Smooth muscle cell (in vitro differentiated cells): ENCODE results near the gene ZNF473. TPM values are rescaled to one million over a fixed set of nuclear protein-coding genes. Genes with fewer than 3 reads are reported as not detected.

ENCODE experiments used
- DNase-seq: peaks from one replicate; lab custom pipeline; 2025; ENCODE audit not compliant: unreplicated experiment; lab: John Stamatoyannopoulos, UW
- H2AFZ ChIP-seq: fragments of 200-600 bp; sonication (generic); 2 replicates; pipeline ENCODE4 v1.6.0; 2016; ENCODE audit warnings: antibody characterized with exemption, low read depth, mild to moderate bottlenecking
- H3F3A ChIP-seq: fragments of 200-600 bp; sonication (generic); 2 replicates; pipeline ENCODE4 v1.6.0; 2017; ENCODE audit warnings: antibody characterized with exemption, low read depth
- H3K27ac ChIP-seq: fragments of 200-600 bp; sonication (generic); 2 replicates; pipeline ENCODE4 v1.5.1; 2016; ENCODE audit warnings: low read depth, mild to moderate bottlenecking
- H3K27me3 ChIP-seq: fragments of 200-600 bp; sonication (generic); 2 replicates; pipeline ENCODE4 v1.6.1; 2016; ENCODE audit warnings: low read depth, mild to moderate bottlenecking
- H3K36me3 ChIP-seq: fragments of 200-600 bp; sonication (generic); 2 replicates; pipeline ENCODE4 v1.5.1; 2016; ENCODE audit warnings: low read depth
- H3K4me1 ChIP-seq: fragments of 200-600 bp; sonication (generic); 2 replicates; pipeline ENCODE4 v1.5.1; 2016; ENCODE audit warnings: low read depth
- H3K4me2 ChIP-seq: fragments of 200-600 bp; sonication (generic); 2 replicates; pipeline ENCODE4 v1.6.0; 2016; ENCODE audit warnings: mild to moderate bottlenecking
- H3K4me3 ChIP-seq: fragments of 200-600 bp; sonication (generic); 2 replicates; pipeline ENCODE4 v1.5.1; 2016; ENCODE audit warnings: mild to moderate bottlenecking
- H3K79me2 ChIP-seq: fragments of 200-600 bp; sonication (generic); 2 replicates; pipeline ENCODE4 v1.6.0; 2016; ENCODE audit warnings: low read depth, mild to moderate bottlenecking
- H3K9ac ChIP-seq: fragments of 200-600 bp; sonication (generic); 2 replicates; pipeline ENCODE4 v1.6.0; 2016; ENCODE audit warnings: low read depth
- H3K9me3 ChIP-seq: fragments of 200-600 bp; sonication (generic); replicated peaks from 2 replicates; pipeline ENCODE4 v1.5.1; 2016; ENCODE audit warnings: low read depth
- H4K20me1 ChIP-seq: fragments of 200-600 bp; sonication (generic); 2 replicates; pipeline ENCODE4 v1.6.0; 2016; ENCODE audit warnings: low read depth
- WGBS: methylation state at CpG from one replicate; pipeline ENCODE4 v1.1.7; 2016; ENCODE audit warnings: low lambda C conversion rate; 5-methylcytosine and 5-hydroxymethylcytosine counted together
- polyA plus RNA-seq: library from polyadenylated mRNA; unstranded; fragments of >200 nt; fragmentation: Nextera tagmentation; extraction: Ambion mirVana; gene quantifications from 2 replicates; pipeline ENCODE4 v1.2.1, GENCODE V29; 2016
- total RNA-seq: library from RNA; depleted of rRNA; stranded (reverse); fragments of >200 nt; gene quantifications from 2 replicates; pipeline ENCODE4 v1.2.3, GENCODE V29; 2014
- TF ChIP-seq, protein P1 (sequence below): fragments of 200-600 bp; sonication (generic); IDR thresholded peaks from 2 replicates; pipeline ENCODE4 v1.5.1; 2017; ENCODE audit warnings: borderline replicate concordance, mild to moderate bottlenecking, antibody characterized with exemption; ENCODE audit not compliant: insufficient read depth, poor library complexity, severe bottlenecking

ZNF473 gene
- total and polyA plus RNA-seq, 2 experiments from 2014 or later: 7.9 to 8.1 TPM

DNA sequence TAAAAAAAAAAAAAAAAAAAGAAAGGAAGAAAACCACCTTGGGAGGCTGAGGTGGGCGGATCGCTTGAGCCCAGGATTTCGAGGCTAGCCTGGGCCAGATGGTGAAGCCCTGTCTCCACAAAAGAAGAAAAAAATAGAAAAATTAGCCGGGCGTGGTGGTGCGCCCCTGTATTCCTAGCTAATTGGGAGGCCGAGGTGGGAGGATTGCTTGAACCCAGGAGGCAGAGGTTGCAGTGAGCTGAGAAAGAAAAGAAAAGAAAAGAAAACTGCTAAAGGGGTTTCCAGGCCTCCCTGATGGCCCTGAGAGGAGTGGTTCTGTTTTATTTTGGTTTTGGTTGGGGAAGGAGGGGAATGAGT is 723 bp downstream of the ZNF473 start:
- 93% methylated on average over 7 of the region's 7 CpGs for WGBS
- H3K4me3 ChIP-seq: peak overlapping the region; percentile 68
- H3F3A ChIP-seq: no peaks in the 10 kb centered on the region

GRCh38 chr19:50030225-50030624 is 4.4 kb downstream of the ZNF473 start:
- no peak overlapping the region for H3K4me2 ChIP-seq
- no peak overlapping the region for H2AFZ ChIP-seq
- H3F3A ChIP-seq: no peaks in the 10 kb centered on the region
- 86% methylated on average over 6 of the region's 6 CpGs for WGBS
- H3K4me1 ChIP-seq: peaks cover 5% of the 10 kb centered on the region
- no peak overlapping the region for H3K27ac ChIP-seq
- no peaks in the 10 kb centered on the region for H3K27me3 ChIP-seq
- no peak overlapping the region for H3K9ac ChIP-seq
- peaks cover 5% of the 10 kb centered on the region for H3K36me3 ChIP-seq
- H4K20me1 ChIP-seq: no peaks in the 10 kb centered on the region
- H3K79me2 ChIP-seq: peaks cover 47% of the 10 kb centered on the region
- DNase-seq: no peak
- TF ChIP-seq, protein P1, sequence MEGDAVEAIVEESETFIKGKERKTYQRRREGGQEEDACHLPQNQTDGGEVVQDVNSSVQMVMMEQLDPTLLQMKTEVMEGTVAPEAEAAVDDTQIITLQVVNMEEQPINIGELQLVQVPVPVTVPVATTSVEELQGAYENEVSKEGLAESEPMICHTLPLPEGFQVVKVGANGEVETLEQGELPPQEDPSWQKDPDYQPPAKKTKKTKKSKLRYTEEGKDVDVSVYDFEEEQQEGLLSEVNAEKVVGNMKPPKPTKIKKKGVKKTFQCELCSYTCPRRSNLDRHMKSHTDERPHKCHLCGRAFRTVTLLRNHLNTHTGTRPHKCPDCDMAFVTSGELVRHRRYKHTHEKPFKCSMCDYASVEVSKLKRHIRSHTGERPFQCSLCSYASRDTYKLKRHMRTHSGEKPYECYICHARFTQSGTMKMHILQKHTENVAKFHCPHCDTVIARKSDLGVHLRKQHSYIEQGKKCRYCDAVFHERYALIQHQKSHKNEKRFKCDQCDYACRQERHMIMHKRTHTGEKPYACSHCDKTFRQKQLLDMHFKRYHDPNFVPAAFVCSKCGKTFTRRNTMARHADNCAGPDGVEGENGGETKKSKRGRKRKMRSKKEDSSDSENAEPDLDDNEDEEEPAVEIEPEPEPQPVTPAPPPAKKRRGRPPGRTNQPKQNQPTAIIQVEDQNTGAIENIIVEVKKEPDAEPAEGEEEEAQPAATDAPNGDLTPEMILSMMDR: no peak
- no peak overlapping the region for H3K4me3 ChIP-seq
- no peaks in the 10 kb centered on the region for H3K9me3 ChIP-seq

More for the DNA sequence above, 723 bp downstream of the ZNF473 start:
- Histone ChIP-seq H3K27ac (no peak overlapping the region), H3K27me3 (no peaks in the 10 kb centered on the region), H3K9ac (peak overlapping the region; percentile 95), H3K4me2 (peak overlapping the region; percentile 90), H3K36me3 (no peaks in the 10 kb centered on the region), H3K4me1 (peaks cover 13% of the 10 kb centered on the region), H3K79me2 (peaks cover 70% of the 10 kb centered on the region), H2AFZ (no peak overlapping the region), H3K9me3 (no peaks in the 10 kb centered on the region), H4K20me1 (peaks cover 23% of the 10 kb centered on the region)
- DNase-seq: no peak
- TF ChIP-seq, protein P1: no peak

GRCh38 chr19:50030937-50031336 is 5.1 kb downstream of the ZNF473 start:
- no peak overlapping the region for H3K27ac ChIP-seq
- H3F3A ChIP-seq: no peaks in the 10 kb centered on the region
- no peak for DNase-seq
- peaks cover 46% of the 10 kb centered on the region for H3K79me2 ChIP-seq
- H3K36me3 ChIP-seq: peaks cover 5% of the 10 kb centered on the region
- H3K4me1 ChIP-seq: peaks cover 5% of the 10 kb centered on the region
- H3K4me3 ChIP-seq: no peak overlapping the region
- no peaks in the 10 kb centered on the region for H4K20me1 ChIP-seq
- TF ChIP-seq, protein P1: no peak
- no peak overlapping the region for H3K9ac ChIP-seq
- H3K4me2 ChIP-seq: no peak overlapping the region
- H3K27me3 ChIP-seq: no peaks in the 10 kb centered on the region
- no peaks in the 10 kb centered on the region for H3K9me3 ChIP-seq
- 97% methylated on average over 11 of the region's 11 CpGs for WGBS
- no peak overlapping the region for H2AFZ ChIP-seq

DNA sequence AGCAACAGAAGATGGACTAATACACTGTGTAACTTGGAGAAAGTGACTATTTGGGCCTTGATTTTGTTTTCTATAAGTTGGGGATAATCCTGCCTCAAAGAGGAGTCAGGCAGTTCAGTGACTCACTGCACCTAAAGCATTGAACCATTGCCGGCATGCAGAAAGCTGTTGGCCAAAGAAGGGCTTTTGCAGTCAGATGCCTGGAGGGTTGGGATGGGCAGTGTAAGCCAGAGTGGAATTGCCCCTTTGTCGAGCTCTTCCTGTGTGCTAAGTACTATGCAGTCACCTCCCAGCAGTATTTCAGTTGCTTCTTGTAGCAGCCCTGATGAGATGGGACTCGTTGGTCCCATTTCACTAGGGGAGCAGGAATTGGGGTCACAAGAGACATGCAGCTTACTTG is 11.1 kb downstream of the ZNF473 start:
- Histone ChIP-seq H3K9ac (no peak overlapping the region), H4K20me1 (no peaks in the 10 kb centered on the region), H3K9me3 (no peaks in the 10 kb centered on the region), H3K79me2 (no peaks in the 10 kb centered on the region), H3K36me3 (peaks cover 24% of the 10 kb centered on the region), H3K4me3 (no peak overlapping the region), H3K4me1 (no peaks in the 10 kb centered on the region), H3K4me2 (no peak overlapping the region), H2AFZ (no peak overlapping the region), H3K27me3 (no peaks in the 10 kb centered on the region), H3F3A (no peaks in the 10 kb centered on the region), H3K27ac (no peak overlapping the region)
- TF ChIP-seq, protein P1: no peak
- DNase-seq: no peak
- WGBS: 85% methylated on average over 3 of the region's 3 CpGs
